Stimulated activated CD4-positive, alpha-beta T cell treated with anti-CD3 and anti-CD28 coated beads, Interleukin-2, amount 100 ng/mL, for 4 hours (primary cell): ENCODE measurements around the gene ANKRD28.
"Not testable (repeated sequence)": the region's sequence is repeated elsewhere in the genome, so short reads cannot be mapped to it uniquely, and the experiment has no call there.

Experiments
- DNase-seq: peaks from one replicate; pipeline ENCODE4 v3.0.0-alpha.2; 2020; ENCODE audit warnings: low read depth

Gene ANKRD28

GRCh38 chr3:15769256-15769915 lies 28.4 kb downstream of the ANKRD28 start:
- DNase-seq: no peak

DNA sequence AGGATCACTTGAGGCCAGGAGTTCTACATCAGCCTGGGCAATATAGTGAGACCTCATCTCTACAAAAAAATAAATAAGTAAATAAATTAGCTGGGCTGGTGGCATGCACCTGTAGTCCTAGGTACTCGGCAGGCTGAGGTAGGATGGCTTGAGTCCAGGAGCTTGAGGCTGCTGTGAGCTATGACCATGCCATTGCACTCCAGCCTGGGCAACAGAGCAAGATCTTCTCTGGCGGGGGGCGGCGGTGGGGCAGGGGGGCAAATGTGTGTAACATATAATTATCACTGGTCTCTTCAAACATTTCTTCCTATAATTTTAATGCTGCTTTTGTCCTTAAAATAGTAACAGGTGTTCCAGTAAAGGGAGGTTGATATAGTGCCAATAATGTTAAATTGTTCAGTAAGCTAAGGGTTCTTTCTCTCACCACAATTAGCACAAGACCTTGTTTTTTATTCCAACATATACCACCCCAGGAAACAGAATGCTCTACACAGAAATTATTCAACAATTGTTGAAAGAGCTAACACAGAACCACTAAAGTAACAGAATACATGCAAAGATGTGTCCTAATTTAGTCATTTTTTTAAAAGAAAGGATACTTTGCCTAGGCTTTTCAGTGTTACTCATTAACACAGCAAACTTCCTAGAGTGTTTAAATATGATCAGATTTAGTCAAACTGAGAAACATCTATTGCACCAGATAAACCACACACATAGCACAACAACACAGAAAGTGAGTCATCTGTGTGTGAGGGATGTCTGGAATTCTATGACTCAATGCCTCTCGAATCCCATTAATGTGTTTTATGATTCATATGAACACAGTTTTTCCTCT lies 29.1 kb downstream of the ANKRD28 start:
- no peak for DNase-seq

DNA sequence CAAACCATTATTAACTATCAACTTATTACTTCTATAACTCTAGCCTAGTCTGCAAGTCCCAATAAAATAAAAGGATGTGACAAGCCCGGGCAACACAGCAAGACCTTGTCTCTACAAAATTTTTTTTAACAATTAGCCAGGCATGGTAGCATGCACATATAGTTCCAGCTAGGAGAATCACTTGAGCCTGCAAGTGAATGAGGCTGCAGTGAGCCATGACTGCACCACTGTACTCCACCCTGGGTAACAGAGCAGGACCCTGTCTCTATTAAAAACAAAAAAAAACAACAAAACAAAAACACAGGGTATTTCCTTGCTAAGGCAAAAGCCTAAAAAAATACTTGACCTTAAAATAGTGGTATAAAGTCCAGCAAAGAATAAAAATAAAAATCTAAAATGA lies 31.4 kb downstream of the ANKRD28 start:
- DNase-seq: no peak

DNA sequence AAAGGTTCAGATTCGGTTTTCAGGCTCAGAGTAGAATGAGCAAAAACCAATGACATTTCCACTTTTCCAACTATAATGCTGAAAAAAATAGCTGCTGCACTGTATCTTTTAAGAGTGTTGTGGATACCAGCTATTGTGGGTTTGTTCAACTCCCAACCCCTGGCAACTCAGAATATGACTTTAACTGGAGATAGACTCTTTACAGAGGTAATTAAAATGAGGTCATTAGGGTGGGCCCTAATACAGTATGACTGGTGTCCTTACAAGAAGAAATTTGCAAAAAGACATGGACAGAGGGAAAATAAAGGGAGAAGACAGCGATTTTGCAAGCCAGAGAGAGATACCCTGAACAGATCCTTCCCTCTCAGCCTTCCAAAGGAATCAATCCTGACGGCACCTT lies 39.5 kb downstream of the ANKRD28 start:
- no peak for DNase-seq

GRCh38 chr3:15757824-15758223 lies 40.0 kb downstream of the ANKRD28 start:
- DNase-seq: no peak

DNA sequence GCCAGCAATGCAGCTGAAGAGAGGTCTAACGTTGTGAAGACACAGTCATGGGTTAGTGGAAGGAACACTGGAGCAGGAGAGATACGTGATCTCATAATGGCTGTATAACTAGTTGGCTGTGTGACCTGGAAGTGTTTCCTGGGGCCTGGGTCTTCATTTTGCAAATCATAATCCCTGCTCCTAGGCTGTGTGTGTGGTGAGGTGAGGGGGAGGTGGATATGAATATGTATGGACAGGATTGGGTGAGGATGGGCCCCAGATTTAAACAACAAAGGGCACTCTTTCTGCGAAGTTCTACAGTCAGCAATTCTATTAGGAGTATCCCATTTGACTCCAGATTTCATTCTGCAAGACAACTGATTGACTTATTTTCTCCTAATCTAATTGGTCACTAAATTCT lies 41.3 kb downstream of the ANKRD28 start:
- no peak for DNase-seq

GRCh38 chr3:15755780-15756179 lies 42.0 kb downstream of the ANKRD28 start:
- no peak for DNase-seq

DNA sequence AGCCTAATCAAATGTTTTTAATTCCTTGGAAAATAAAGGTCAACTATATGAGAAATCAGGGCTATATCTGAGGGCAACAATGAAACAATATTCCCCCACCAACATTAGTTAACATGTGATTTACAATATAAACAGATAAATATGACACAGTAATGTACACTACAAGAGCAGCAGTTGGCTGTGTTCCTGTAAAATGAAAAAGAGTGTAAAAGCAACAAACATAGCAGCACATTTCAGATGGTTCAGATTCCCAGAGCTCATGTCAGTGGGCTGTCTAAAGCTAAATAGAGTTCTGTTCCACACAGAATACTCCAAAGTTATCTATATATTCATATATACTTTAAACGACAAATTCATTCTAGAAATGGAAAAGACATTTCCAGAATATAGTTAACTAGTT lies 42.6 kb downstream of the ANKRD28 start:
- no peak for DNase-seq

DNA sequence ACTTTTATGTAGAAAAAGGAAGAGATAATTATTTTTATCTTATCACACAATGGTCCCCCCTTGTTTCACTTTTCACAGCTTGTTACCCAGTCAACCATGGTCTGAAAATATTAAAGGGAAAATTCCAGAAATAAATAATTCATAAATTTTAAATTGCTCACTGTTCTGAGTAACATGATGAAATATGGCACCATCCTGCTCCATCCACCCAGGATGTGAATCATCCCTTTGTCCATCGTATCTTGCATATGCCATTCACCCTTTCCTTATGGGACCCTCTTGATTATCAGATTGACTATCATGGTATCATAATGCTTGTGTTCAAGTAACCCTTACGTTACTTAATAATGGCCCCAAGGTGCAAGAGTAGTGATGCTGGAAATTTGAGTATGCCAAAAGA lies 43.7 kb downstream of the ANKRD28 start:
- DNase-seq: no peak

- no peak for DNase-seq
Observed at GRCh38 chr3:15753056-15753710, 44.6 kb downstream of the ANKRD28 start.

GRCh38 chr3:15750879-15751278 lies 46.9 kb downstream of the ANKRD28 start:
- no peak for DNase-seq

GRCh38 chr3:15750143-15750542 lies 47.6 kb downstream of the ANKRD28 start:
- no peak for DNase-seq

DNA sequence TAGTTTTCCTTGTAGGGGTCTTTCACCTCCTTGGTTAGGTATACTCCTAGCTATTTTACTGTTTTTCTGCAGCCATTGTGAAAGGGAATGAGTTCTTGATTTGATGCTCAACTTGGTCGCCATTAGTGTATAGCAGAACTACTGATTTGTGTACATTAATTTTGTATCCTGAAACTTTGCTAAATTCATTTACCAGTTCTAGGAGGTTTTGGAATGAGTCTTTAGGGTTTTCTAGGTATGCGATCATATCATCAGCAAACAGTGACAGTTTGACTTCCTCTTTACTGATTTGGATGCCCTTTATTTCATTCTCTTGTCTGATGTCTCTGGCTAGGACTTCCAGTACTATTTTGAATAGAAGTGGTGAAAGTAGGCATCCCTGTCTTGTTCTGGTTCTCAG lies 51.9 kb downstream of the ANKRD28 start:
- not testable (repeated sequence) for DNase-seq

DNA sequence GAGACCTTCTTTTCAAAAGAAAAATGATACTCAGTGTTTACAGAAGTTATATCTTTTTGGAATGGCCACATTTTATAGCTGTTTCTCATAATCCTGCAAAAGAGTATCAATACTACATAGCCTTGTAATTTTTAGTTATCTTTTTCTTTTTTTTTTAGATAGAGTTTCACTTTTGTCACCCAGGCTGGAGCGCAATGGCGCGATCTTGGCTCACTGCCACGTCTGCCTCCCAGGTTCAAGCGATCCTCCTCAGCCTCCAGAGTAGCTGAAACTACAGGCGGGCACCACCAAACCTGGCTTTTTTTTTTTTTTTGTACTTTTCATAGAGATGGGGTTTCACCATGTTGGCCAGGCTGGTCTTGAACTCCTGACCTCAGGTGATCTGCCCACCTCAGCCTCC lies 53.6 kb downstream of the ANKRD28 start:
- no peak for DNase-seq

- DNase-seq: no peak
Observed at GRCh38 chr3:15743587-15744009, 54.2 kb downstream of the ANKRD28 start.

- not testable (repeated sequence) for DNase-seq
Observed at GRCh38 chr3:15742236-15742635, 55.5 kb downstream of the ANKRD28 start.

GRCh38 chr3:15738616-15739005 lies 59.2 kb downstream of the ANKRD28 start:
- not testable (repeated sequence) for DNase-seq

DNA sequence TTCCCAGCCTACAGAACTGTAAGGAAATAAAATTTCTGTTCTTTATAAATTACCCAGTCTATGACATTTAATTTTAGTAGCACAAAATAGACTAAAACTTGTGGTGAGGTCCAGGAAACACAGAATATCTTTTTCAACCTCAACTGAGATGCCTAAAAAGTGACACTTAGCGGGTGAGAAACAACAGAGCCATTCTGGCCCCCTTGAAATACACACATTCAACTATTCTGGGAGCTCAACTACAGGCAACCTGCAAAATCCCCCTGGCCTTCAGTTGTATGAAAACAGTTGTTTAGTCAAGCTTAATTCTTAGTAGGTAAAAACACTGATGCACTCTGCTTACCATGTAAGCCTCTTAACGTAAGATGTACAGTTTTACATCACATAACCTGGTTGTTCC lies 66.8 kb downstream of the ANKRD28 start:
- no peak for DNase-seq

DNA sequence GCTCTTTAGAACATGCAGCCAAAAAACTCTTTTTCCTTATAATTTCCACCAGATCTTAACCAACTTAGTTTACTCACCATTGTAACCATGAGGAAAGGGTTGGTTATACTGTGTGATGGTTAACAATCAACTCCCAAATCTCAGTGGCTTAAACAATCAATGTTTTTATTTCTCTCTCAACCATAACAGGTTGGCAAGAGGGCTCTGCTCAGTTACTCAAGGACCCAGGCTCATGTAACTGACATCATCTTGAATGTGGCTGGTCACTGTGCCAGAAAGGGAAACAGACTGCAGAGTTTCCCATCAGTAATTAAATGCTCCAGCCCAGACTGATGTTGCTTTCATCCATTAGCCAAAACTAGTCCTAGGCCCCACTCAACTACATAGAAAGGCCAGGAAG lies 69.0 kb downstream of the ANKRD28 start:
- DNase-seq: no peak

DNA sequence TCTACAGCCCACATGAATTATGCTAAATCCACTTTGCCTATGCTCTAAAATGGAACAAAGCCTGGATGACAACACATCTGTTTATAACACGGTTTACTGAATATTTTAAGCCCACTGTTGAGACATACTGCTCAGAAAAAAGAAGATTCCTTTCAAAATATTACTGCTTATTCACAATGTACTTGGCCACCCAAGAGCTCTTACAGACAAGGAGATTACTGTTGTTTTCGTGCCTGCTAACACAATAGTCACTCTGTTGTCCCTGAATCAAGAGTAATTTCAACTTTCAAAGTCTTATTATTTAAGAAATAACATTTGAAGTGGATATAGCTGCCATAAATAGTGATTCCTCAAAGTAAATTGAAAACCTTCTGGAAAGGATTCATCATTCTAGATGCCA lies 70.9 kb downstream of the ANKRD28 start:
- DNase-seq: no peak

DNA sequence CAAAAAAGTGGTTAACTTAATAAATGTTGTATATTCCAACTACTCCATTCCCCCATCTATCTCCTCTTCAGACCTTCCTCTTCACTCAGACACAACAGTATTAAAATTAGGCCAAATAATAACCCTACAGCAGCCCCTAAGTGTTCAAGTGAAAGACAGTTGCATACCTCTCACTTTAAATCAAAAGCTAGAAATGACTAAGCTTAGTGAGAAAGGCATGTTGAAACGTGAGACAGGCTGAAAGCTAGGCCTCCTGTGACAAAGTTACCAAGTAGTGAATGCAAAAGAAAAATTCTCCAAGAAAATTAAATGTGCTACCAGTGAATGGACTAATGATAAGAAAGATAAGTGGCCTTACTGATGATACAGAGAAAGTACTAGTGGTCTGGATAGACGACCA lies 71.7 kb downstream of the ANKRD28 start:
- no peak for DNase-seq

GRCh38 chr3:15724446-15724845 lies 73.3 kb downstream of the ANKRD28 start:
- DNase-seq: no peak

DNA sequence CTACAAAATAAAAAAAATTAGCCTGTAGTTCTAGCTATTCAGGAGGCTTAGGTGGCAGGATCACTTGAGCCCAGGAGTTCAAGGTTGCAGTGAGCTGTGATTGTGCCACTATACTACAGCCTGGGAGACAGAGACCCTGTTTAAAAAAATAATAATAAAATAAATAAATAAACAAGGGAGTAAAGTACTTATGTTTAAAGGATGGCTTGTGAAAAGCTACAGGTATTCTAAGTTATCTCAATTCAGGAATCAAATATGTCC lies 74.2 kb downstream of the ANKRD28 start:
- no peak for DNase-seq
